SJSA1 (cell line): ENCODE measurements around the gene PODXL. TPM values are rescaled to one million over a fixed set of nuclear protein-coding genes. Genes with fewer than 3 reads are reported as not detected.
"Not testable (repeated sequence)": the region's sequence is repeated elsewhere in the genome, so short reads cannot be mapped to it uniquely, and the experiment has no call there.

Experiments used
- DNase-seq, 2 experiments: peaks; one replicate each; pipeline ENCODE4 v3.0.0-alpha.2; 2015 to 2020; ENCODE audit warnings: low spot score in 2 of 2, low read depth in 1 of 2
- H3K27ac ChIP-seq: fragments of 250-450 bp; sonication (Bioruptor Pico); 2 replicates; pipeline ENCODE4 v1.5.1; 2020; ENCODE audit warnings: mild to moderate bottlenecking, moderate library complexity
- H3K27me3 ChIP-seq: fragments of 250-450 bp; sonication (Bioruptor Pico); replicated peaks from 2 replicates; pipeline ENCODE4 v1.5.1; 2020; ENCODE audit warnings: mild to moderate bottlenecking, moderate library complexity
- H3K36me3 ChIP-seq: fragments of 250-450 bp; sonication (Bioruptor Pico); 2 replicates; pipeline ENCODE4 v1.5.1; 2020; ENCODE audit warnings: mild to moderate bottlenecking
- H3K4me1 ChIP-seq: fragments of 250-450 bp; sonication (Bioruptor Pico); replicated peaks from 2 replicates; pipeline ENCODE4 v1.6.1; 2021; ENCODE audit warnings: mild to moderate bottlenecking
- H3K4me3 ChIP-seq: fragments of 250-450 bp; sonication (Bioruptor Pico); 2 replicates; pipeline ENCODE4 v1.5.1; 2020; ENCODE audit warnings: mild to moderate bottlenecking
- H3K9me3 ChIP-seq: fragments of 250-450 bp; sonication (Bioruptor Pico); replicated peaks from 2 replicates; pipeline ENCODE4 v1.5.1; 2020; ENCODE audit warnings: mild to moderate bottlenecking
- total RNA-seq: library from RNA; depleted of rRNA; stranded (reverse); fragments of >200 nt; shearing (Covaris generic); gene quantifications from 2 replicates; pipeline ENCODE4 v1.2.3, GENCODE V29; 2014; rRNA removed

The PODXL gene
- total RNA-seq, 1 experiment from 2014 or later = 5.1 TPM

GRCh38 chr7:131471250-131472004 is 85.0 kb downstream of the PODXL start:
- Histone ChIP-seq H3K27me3 (no peaks in the 10 kb centered on the region), H3K27ac (no peak overlapping the region), H3K4me3 (no peak overlapping the region), H3K36me3 (peaks cover 55% of the 10 kb centered on the region), H3K4me1 (no peaks in the 10 kb centered on the region), H3K9me3 (no peaks in the 10 kb centered on the region)
- no peak for DNase-seq

DNA sequence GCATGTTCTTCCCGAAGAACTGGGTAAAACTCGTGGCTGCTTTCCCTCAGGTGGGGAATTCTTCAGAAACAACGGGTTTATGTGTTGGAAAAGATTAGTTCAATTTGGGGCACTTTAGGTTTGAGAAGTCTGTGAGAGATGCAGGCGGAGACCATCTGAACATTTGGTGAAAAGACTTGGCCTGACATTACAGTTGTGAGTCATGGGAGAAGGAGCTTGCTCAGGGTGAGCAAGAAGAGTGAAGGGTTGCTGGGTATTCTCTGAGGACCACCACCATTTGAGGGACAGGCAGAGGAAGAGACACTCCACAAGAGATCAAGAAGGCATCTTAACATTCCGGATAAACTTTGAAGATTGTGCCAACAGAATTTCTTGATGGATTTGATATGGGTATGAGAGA is 88.6 kb downstream of the PODXL start:
- peaks cover 81% of the 10 kb centered on the region for H3K36me3 ChIP-seq
- H3K9me3 ChIP-seq = no peaks in the 10 kb centered on the region
- H3K4me1 ChIP-seq = no peaks in the 10 kb centered on the region
- H3K27ac ChIP-seq = no peak overlapping the region
- H3K4me3 ChIP-seq = no peak overlapping the region
- no peak for DNase-seq
- H3K27me3 ChIP-seq = no peaks in the 10 kb centered on the region

DNA sequence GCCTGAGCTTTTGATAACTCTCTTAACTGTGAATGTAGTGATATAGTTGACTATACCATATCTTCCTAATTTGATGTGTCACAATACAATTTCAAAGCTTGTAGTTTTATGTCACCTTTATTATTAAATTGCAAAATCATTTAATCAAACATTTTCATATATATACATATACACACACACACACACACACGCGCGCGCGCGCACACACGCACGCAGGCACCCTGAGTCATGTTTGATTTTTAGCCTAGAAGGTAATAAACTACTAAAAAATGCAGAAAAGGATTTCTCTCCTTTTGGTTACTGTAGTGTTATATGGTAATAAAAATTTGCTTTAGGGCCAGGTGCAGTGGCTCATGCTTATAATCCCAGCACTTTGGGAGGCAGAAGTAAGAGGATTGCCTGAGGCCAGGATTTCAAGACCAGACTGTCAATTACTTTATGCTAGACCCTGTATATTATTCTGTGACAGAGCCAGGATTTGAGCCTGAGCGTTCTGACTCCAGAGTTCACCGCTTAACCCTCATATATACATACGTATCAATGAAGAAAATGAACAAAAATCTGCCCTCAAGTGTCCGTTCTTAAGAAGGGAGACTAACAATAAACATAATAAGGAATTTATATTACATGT is 89.6 kb downstream of the PODXL start:
- Histone ChIP-seq H3K36me3 (peaks cover 84% of the 10 kb centered on the region), H3K4me1 (no peaks in the 10 kb centered on the region), H3K4me3 (no peak overlapping the region), H3K9me3 (no peaks in the 10 kb centered on the region), H3K27me3 (no peaks in the 10 kb centered on the region), H3K27ac (no peak overlapping the region)
- no peak for DNase-seq

DNA sequence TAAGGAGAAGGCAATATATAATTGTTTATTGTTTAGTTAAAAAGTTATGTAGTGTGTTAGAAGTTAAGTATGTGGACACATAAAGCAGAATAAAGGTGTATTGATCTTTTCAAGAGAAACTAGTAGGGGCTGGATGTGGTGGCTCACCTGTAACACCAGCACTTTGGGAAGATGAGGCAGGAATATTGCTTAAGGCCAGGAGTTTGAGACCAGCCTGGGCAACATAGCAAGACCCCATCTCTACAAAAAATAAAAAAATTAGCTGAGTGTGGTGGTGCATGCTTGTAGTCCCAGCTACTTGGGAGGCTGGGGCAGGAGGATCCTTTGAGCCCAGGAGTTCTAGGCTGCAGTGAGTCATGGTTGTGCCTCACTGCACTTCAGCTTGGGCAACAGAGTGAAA is 93.7 kb downstream of the PODXL start:
- not testable (repeated sequence) for H3K4me3 ChIP-seq, H3K27me3 ChIP-seq, DNase-seq, H3K27ac ChIP-seq, H3K9me3 ChIP-seq, H3K4me1 ChIP-seq
- peaks cover 57% of the 10 kb centered on the region for H3K36me3 ChIP-seq

DNA sequence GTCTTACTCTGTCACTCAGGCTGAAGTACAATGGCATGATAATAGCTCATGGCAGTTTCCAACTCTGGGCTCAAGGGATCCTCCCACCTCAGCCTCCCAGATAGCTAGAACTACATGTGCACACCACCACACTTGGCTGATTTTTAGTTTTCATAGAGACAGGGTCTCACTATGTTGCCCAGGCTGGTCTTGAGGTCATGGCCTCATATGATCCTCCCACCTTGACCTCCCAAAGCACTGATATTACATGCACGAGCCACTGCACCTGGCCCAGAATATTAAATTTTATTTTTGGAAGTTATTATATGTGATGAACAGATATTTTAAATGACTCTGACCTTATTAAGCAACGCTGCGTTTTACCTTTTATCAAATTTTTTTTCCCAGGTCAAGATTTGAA is 94.4 kb downstream of the PODXL start:
- Histone ChIP-seq H3K4me1 (no peaks in the 10 kb centered on the region), H3K27ac (no peak overlapping the region), H3K4me3 (no peak overlapping the region), H3K9me3 (no peaks in the 10 kb centered on the region), H3K27me3 (no peaks in the 10 kb centered on the region), H3K36me3 (peaks cover 51% of the 10 kb centered on the region)
- DNase-seq = no peak

GRCh38 chr7:131459256-131459655 is 97.2 kb downstream of the PODXL start:
- Histone ChIP-seq H3K9me3 (no peaks in the 10 kb centered on the region), H3K4me1 (no peaks in the 10 kb centered on the region), H3K36me3 (peaks cover 30% of the 10 kb centered on the region), H3K4me3 (no peak overlapping the region), H3K27ac (no peak overlapping the region), H3K27me3 (no peaks in the 10 kb centered on the region)
- no peak for DNase-seq

DNA sequence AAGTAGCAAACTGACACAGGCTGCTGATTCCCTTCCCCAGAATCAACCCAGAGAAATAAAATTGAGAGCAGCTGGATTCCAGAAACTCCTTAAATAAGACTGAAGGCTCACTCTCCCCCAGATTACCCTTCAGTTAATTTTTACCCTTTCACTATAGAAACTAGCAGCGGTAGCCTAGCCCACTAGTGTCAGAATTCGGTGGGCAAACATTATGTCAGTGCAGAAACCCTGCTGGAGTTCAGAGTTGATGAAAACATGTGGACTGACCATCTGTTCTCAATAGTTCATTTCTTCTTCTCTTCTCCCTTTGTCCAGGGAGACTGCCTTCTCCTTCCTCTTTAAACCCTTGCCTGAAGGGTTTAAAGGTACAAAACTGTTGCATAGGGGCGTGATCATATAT is 100.1 kb downstream of the PODXL start:
- Histone ChIP-seq H3K4me3 (no peak overlapping the region), H3K27ac (no peak overlapping the region), H3K4me1 (no peaks in the 10 kb centered on the region), H3K27me3 (no peaks in the 10 kb centered on the region), H3K9me3 (no peaks in the 10 kb centered on the region), H3K36me3 (peaks cover 8% of the 10 kb centered on the region)
- DNase-seq = no peak

GRCh38 chr7:131455546-131455945 is 100.9 kb downstream of the PODXL start:
- Histone ChIP-seq H3K36me3 (peaks cover 6% of the 10 kb centered on the region), H3K27me3 (no peaks in the 10 kb centered on the region), H3K9me3 (no peaks in the 10 kb centered on the region), H3K4me3 (no peak overlapping the region), H3K27ac (no peak overlapping the region), H3K4me1 (no peaks in the 10 kb centered on the region)
- no peak for DNase-seq

GRCh38 chr7:131455001-131455400 is 101.4 kb downstream of the PODXL start:
- H3K9me3 ChIP-seq = no peaks in the 10 kb centered on the region

GRCh38 chr7:131454498-131454897 is 101.9 kb downstream of the PODXL start:
- H3K4me1 ChIP-seq = no peaks in the 10 kb centered on the region
- no peak for DNase-seq
- no peaks in the 10 kb centered on the region for H3K27me3 ChIP-seq
- H3K4me3 ChIP-seq = no peak overlapping the region
- H3K36me3 ChIP-seq = peaks cover 8% of the 10 kb centered on the region
- H3K27ac ChIP-seq = no peak overlapping the region
- H3K9me3 ChIP-seq = no peaks in the 10 kb centered on the region

More at GRCh38 chr7:131455001-131455400, 101.4 kb downstream of the PODXL start:
- Histone ChIP-seq H3K27ac (no peak overlapping the region), H3K36me3 (peaks cover 5% of the 10 kb centered on the region), H3K4me3 (no peak overlapping the region), H3K4me1 (no peaks in the 10 kb centered on the region), H3K27me3 (no peaks in the 10 kb centered on the region)
- no peak for DNase-seq

Other genes with a start within 250 kb of the PODXL start
- gene MKLN1, start 228.8 kb downstream of the PODXL start, total RNA-seq = 38.5 and 49.2 TPM in 2 replicates